22Rv1 (cell line): ENCODE measurements around the gene KDM2A.

Experiments used
- ZFX ChIP-seq: fragments of 450-650 bp; IDR thresholded peaks from 2 replicates; pipeline ENCODE4 v1.6.1; 2017; ENCODE audit warnings: antibody characterized with exemption, borderline replicate concordance
- TF ChIP-seq, protein P1 (sequence below): fragments of 450-650 bp; IDR thresholded peaks from 2 replicates; pipeline ENCODE4 v1.5.1; 2017; ENCODE audit warnings: mild to moderate bottlenecking

DNA sequence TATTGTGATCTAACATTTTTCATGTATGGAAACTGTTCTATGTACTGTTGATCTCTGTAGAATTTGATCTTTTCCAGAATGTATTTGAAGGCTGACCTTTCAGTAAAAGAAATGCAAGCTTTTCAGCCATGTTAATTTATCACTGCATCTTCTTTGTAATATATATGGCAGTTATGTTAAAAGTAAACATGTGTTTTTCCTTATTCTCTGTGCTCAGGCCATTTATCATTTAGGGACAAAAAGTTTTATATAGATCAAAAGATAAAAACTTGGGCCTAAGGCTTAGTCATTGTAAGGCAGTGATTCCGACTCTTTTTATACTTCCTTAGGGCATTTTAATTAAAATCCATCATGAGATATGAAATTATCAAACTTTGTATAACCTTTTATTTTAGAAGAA, 48.7 kb downstream of the KDM2A start:
- TF ChIP-seq, protein P1, sequence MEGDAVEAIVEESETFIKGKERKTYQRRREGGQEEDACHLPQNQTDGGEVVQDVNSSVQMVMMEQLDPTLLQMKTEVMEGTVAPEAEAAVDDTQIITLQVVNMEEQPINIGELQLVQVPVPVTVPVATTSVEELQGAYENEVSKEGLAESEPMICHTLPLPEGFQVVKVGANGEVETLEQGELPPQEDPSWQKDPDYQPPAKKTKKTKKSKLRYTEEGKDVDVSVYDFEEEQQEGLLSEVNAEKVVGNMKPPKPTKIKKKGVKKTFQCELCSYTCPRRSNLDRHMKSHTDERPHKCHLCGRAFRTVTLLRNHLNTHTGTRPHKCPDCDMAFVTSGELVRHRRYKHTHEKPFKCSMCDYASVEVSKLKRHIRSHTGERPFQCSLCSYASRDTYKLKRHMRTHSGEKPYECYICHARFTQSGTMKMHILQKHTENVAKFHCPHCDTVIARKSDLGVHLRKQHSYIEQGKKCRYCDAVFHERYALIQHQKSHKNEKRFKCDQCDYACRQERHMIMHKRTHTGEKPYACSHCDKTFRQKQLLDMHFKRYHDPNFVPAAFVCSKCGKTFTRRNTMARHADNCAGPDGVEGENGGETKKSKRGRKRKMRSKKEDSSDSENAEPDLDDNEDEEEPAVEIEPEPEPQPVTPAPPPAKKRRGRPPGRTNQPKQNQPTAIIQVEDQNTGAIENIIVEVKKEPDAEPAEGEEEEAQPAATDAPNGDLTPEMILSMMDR, result no peak
- TF ChIP-seq ZFX, result no peak
